HG03045 (cell line): Measurements from ENCODE around the gene SAP130.
A peak's percentile ranks its signal among the peaks of the same experiment; 100 is the strongest.

Experiments used
- ATAC-seq: cut with Tn5 transposase; IDR thresholded peaks from one replicate; pipeline ENCODE4 v1.9.1; 2021; ENCODE audit warnings: mild to moderate bottlenecking, moderate library complexity; ENCODE audit not compliant: unreplicated experiment

The SAP130 gene

DNA sequence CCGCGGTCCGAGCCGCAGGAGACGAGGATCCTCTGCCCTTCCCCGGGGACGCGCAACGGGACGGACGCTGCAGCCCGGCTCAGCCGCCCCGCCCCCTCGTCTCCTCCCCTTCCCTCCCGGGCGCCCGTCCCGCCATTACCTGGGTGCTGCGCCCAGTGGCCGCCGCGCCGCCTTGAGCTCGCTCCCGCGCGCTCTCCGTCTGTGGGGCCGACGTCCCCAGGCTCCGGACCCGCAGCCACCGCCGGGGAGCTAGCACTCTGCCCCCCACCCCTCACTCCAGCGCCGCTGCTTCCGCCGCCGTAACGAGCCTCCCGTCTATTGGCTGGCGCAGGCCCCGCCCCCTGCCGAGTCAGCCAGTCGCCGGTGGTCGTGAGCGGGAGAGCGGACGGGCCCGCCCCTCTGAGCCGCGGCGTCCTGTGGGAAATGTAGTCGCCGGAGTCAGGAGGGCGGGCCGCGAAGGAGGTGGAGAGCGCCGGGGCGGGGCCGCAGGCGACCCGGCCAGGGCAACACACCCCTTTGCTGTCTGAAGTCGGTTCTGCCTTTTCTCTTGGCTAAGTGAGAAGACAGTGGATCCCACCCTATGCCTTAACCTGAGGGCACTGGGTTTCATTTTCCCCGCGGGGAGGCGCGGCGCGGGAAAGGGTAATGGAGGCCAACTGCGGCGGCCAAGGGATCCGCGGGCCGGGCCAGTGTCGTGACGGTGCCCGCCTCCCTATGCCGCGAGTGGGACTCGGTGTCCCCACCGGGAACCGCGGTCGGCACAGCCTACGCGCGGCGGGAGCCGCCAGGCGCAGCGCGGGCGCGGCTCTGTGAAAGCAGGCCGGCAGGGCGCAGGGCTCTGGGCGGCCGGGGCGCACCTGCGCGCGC is at the start of gene SAP130:
Gene SAP130 (minus strand): TSS at position 259 of the 867 bp plus-strand sequence. CDS start 1,767 bp downstream, outside the sequence.
- peak; percentile 81 for ATAC-seq

DNA sequence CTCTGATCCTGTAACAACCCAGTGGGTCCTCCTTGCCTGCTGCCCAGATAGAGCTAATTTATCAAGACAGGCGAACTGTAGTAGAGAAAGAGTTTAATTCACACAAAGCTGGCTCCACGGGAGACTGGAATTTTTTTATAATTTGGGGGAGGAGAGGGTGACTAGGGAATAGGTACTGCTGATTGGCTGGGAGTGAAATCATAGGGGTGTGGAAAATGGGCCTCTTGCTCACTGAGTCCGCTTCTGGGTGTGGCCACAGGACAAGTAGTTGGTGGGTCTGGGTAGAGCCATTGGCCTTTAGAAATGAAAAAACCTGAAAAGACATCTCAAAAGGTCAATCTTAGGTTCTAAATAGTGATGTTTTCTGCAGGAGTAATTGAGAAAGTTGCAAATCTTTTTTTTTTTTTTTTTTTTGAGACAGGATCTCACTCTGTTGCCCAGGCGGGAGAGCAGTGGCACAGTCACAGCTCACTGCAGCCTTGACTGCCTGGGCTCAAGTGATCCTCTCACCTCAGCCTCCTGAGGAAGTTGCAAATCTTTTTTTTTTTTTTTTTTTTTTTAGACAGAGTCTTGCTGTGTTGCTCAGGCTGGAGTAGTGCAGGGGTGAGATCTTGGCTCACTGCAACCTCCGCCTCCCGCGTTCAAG is 48.7 kb upstream of the SAP130 start:
- no peak for ATAC-seq

DNA sequence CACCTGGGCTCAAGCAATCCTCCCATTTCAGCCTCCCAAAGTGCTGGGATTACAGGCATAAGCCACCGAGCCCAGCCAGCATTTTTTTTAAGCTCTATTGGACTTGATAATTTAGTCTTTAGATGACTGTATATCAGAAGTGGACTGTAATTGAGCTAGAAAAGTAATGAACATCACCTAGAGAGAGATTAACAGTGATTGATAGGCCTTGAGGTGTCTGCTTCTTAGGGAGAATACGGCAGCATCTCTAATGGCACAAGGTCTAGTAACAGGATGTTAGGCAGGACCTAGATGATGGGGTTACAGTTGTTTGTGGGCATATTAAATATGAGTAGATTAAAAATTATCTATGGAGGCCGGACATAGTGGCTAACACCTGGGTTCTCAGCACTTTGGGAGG is 45.4 kb upstream of the SAP130 start:
- no peak for ATAC-seq

DNA sequence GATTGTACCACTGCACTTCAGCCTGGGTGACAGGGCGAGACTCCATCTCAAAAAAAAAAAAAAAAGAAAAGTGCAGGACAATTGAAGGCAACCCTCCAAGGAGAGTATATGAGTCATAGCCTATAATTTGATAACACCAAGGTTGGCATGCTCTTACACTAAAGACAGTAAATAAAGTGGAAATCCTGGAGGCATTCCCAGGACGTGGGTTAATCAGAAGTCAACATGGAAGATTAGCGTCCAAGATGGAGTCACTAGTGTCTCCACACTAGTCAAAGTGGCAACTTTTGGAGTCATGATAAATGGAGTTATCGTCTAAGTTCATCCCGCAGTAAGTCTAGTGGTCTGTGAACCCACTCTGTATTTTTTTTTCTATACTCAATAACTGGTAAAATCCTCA is 41.9 kb upstream of the SAP130 start:
- ATAC-seq: no peak

DNA sequence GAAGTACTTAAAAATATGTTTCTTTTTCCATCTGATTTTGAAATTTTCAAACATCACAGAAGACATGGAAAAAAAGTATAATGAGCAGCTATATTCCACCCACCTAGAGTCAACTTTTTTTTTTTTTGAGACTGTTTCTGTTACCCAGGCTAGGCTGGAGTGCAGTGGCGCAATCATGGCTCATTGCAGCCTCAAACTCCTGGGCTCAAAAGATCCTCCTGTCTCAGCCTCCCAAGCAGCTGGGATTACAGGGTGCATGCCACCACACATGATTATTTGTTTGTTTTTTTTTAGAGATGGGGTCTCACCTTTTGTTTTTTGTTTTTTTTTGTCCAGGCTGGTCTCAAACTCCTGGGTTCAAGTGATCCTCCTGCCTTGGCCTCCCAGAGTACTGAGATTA is 36.5 kb upstream of the SAP130 start:
- no peak for ATAC-seq

DNA sequence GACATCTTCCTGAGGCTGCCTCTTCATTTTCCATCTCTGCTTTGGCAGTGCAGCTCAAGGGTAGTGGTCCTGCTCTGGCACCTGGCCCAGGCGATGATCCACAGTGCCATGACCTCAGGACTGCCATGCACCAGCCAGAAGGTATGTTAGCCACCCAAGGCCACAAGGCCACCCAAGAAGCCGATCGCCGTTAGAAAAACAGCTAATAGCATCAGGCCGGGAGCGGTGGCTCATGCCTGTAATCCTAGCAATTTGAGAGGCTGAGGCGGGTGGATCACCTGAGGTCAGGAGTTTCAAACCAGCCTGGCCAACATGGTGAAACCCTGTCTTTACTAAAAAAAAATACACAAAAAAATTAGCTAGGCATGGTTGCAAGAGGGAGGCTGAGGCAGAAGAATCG is 34.7 kb upstream of the SAP130 start:
- ATAC-seq: no peak

DNA sequence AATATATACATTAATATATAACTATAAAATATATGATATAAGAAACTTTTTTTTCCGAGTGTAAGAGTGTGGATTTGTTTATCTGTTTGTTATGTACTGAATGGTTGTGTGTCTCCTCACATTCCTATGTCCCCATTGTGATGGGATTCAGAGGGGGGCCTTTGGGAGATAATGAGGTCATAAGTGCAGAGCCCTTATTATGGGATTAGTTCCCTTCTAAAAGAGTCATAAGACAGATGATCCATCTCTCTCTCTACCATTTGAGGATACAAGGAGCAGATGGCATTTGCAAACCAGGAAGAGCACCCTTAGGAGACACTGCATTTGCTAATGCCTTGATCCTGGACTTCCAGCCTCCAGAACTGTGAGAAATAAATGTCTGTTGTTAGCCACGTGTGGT is 30.3 kb upstream of the SAP130 start:
- no peak for ATAC-seq

DNA sequence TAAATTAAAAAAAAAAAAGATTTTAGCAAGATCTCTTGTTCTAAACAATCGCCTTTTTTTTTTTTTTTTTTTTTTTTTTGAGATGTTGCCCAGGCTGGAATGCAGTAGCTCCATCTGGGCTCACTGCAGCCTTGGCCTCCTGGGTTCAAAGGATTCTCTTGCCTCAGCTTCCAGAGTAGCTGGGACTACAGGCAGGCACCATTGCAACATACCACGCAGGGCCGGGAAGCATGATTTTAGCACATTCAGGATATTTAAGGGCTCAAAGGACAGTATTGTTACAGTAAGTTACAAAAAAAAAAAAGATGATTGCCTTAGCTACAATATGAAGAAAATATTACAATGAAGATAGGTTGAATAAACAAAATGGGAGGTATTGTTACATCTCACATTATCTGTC is 29.5 kb upstream of the SAP130 start:
- ATAC-seq: no peak

DNA sequence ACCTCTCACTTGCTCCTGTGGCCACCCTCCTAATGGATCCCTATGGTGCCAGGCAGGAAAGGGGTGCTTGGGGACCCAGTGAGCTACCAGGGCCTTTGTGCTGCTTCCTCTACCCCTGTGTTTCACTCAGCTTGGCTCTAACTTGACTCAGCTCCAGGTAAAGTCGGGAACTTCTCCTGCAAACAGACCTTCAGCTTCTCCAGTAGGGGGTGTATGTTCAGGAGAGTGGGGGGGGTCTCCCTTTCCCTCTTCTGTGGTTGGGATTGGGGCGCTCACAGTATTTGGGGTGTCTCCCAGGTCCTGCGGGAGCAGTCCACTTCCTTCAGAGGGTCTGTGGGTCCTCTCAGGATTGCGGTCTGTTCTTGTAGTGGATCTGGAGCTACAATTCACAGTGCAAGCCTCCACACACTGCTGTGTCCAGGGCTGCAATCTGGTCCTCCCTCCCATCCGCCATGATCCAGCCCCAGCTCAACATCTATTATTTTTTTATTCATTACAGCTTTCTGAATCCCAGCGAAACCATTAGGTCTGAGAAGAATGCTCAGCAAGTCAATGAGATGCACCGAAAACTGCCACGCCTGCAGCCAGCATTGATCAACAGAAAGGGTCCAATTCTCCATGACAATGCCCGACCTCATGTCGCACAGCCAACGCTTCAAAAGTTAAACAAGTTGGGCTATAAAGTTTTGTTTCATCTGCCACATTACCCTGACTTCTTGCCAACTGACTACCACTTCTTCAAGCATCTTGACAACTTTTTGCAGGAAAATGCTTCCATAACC is 26.4 kb upstream of the SAP130 start:
- ATAC-seq: no peak

DNA sequence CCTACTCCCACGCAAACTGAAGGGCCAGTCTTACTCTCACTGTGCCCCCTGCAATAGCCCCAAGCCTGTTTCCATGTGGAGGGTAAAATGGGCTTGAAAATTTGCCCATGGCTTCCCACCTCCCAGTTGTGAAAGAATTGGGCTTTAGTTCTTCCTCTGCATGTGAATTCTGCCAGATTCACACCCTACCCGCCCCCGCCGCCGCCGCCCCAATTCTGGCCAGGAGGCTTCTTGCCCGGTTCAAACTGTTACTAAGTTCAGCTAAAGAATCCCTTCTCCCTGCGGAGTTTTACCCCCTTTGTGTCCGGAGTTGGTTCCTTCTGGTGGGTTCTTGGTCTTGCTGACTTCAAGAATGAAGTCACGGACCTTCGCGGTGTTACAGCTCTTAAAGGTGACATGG is 25.5 kb upstream of the SAP130 start:
- no peak for ATAC-seq

DNA sequence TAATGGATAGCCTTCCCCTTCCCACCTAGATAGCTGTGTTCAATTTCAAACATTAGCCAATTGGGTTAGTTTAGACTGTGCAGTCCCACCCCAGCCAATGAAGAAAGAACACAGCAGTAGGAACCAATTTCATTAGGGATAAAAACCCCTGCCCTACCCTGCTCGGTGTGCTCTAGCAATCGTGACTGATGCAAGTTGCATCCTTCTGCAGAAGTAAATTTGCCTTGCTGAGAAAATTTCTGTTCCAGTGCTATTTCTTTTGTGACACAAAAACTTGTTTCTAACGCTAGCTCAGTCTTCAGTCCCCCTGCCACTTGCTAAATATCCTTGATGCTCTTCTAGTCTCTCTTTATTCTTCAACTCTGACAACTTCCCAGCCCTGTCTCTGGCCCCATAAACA is 15.2 kb upstream of the SAP130 start:
- ATAC-seq: no peak

DNA sequence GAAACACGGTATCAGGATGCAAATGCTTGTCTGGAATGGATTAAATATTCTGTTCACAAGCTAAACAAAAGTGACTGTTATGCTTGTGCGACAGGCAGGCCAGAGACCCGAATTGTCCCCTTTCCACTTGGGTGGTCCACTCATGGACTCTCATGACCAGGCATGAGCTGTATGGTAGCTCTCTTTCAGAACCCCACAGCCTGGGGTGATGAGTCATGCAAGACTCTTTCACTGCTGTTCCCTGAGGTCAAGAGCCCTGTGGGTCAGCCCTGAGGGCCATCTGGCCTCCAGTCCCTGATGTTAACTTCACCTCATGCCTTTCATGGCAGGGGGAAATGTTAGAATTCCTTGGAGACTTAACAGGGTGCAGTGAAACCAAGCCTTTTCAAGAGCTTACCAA is 13.7 kb upstream of the SAP130 start:
- no peak for ATAC-seq

DNA sequence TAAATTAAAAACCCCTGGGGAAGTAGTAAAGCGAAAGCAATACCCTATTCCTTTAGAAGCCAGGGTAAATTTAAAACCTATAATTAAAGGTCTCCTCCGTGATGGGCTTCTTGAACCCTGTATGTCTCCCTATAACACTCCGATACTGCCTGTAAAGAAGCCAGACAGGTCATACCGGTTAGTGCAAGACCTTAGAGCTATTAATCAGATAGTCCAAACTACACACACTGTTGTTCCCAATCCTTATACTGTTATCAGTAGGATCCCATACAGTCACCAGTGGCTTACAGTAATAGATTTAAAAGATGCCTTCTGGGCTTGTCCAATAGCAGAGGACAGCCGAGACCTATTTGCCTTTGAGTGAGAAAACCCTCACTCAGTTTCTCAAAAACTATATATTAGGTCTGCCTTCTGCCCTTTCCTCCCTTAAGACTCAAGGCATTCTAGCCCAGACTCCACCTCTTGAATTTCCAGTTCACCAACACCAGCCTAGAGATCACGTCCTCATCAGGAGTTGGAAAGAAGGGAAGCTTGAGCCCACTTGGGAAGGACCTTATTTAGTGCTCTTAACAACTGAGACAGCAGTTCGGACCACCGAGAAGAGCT is 12.4 kb upstream of the SAP130 start:
- no peak for ATAC-seq

DNA sequence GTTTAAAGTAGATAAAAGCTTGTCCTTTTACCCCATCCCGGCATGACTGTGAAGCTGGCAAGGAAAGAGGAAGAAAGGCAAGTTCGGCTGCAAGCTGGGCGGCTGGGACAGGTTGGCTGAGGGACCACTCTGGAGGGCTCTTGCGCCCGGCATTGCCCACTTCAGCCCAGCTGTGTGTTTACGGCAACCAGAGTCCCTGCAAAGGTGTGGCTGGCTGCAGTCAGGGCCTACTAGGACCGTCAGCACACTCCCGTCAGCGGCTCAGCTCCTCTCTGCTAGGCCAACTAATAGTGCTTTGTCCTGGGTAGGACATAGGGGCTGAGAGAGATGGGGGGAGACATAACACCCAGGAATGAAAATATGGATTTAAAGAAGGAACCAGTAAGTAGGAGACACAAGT is 11.7 kb upstream of the SAP130 start:
- ATAC-seq: no peak

DNA sequence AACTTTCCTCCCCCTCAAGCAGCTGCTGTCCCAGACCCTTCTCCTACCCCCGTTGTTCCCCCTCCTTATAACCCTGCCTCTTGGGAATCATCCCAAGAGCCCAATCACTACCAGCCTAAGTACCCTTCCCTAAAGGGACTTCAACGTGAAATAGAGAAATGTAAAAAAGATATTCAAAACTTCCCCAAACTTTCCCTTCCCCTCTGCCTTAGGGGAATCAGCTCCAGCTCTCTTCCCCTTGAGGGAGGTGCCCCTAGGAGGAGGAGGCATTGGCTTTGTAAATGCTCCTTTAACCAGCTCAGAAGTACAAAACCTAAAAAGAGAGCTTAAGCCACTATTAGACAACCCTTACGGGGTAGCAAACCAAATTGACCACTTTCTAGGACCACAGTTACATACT is 10.6 kb upstream of the SAP130 start:
- ATAC-seq: no peak

DNA sequence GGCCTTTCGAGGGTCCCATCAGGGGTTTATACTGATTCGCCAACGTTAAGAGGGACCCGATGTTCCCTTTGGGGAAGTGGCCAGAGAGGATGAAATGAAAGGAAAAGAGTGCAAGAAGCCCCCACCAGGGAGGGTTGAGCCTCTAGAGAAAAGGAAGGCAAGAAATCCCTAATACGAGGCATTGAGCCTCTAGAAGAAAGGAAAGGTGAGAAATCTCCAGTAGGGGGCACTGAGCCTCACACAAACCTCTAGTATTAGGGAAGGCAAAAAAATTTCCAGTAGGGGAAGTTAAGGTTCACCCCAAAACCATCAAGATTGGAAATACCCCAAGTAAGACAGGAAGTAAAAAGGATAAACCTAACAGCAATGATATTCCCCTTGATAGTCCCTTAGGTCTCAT is 9.8 kb upstream of the SAP130 start:
- ATAC-seq: no peak

DNA sequence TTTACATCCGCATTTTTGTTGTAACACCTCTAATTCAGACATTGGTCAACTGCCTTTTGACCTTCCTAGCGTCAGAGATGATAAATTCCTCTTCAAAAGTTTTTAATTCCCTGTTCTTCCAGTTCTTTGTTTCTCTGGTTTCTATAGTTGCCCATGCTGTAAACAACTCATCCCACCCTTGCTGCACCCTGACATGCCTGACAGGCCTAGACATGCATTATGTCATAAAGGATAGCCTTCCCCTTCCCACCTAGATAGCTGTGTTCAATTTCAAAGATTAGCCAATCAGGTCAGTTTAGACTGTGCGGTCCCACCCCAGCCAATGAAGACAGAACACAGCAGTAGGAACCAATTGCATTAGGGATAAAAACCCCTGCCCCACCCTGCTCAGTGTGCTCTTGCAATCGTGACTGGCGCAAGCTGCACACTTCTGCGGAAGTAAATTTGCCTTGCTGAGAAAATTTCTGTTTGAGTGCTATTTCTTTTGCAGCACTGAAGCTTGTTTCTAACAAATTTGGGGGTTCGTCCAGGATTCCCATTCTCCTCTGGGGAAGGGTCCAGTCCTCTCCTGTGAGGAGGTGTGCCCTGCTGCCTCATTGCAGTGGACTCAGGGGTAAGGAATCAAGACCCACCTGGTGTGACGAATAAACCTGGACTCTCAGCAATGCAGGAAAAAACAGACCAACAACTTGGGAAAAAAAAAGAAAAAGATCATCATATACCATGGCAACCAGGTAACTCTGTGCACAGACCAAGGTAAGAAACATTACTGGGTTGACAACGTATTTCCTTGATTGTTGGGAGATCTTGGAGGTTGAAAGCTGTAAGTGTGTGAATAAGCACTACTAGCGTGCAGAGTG is 9.1 kb upstream of the SAP130 start:
- ATAC-seq: no peak

DNA sequence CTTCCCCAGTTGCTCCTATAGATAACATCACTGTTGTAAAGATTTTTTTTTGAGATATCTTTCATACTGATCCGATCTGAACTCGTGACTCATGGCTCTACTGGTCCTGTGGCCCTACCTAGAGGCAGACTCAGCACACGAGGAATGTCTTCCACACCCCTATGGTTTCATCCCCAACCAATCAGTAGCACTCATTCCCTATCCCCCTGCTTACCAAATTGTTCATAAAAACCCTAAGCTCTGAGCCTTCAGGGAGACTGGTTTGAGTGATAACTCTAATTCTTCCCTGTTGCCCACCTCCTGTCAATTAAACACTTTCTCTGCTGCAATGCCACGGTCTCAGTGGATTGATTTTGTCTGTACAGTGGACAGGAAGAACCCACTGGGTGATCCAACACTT is 4.2 kb upstream of the SAP130 start:
- no peak for ATAC-seq

DNA sequence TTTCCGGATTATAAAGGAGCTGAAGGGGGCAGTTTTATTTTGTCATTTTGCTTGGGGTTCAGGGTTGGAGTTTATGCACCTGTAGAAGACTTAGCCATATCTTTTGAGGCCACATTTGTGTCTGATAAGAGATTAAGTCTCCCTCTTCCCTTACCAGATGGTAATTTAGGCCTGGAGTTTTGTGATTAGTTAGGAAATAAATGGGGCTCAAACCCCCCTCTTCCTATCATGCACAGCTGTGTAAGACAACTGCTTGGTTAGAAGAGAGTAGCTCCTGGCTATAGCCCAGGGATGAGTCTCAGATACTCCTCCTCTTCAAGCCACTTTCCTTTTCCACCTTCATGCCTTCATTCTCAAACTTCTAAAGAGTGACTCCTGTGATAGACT is 802 bp upstream of the SAP130 start:
- ATAC-seq: no peak

DNA sequence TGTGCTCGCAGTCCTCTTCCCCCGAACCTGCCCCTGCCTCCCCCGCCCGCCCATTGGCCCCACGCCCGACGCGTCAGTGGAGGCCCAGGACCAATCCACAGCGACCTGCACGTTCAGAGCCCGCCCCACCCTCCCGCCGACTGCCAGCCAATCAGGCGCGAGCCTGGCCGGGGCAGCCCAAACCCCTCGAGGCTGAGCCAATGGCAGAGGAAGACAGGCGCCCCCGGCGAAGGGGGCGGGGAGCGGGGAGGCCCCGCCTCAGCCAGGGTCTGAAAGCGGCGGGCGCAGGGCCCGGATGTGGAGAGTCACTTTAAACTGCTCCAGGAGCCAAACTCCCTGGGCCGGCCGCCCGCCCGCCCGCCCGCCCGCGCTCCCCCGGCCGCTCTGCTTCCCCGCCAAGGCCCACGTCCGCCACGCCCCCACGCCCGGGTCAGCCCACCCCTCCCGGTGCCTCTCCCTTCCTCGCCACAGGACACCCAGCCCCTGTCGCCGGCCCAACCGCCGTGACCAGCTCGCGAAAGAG is 520 bp downstream of the SAP130 start:
- ATAC-seq: peak; percentile 82
